WTC11 (cell line): ENCODE data around the gene CCN6. TPM values are rescaled to one million over a fixed set of nuclear protein-coding genes. Genes with fewer than 3 reads are reported as not detected.
"Not testable (repeated sequence)": the region's sequence is repeated elsewhere in the genome, so short reads cannot be mapped to it uniquely, and the experiment has no call there.

Source experiments
- ATAC-seq: fragments of 200-7000 bp; cut with Tn5 transposase; 2 replicates; pipeline ENCODE4 v1.10.0; 2021; ENCODE audit warnings: mild to moderate bottlenecking, moderate library complexity
- CTCF ChIA-PET: fragments of 300-600 bp; sonication (Branson Sonifier 250); formaldehyde crosslinking; loops from one replicate; lab custom pipeline; 2021; ENCODE audit warnings: antibody characterized with exemption; lab: Charles Lee
- POLR2A ChIA-PET: fragments of 350-600 bp; sonication (Branson Sonifier 250); formaldehyde crosslinking; loops from one replicate; lab custom pipeline; 2021; ENCODE audit warnings: antibody characterized with exemption; lab: Charles Lee
- DNase-seq: peaks from one replicate; pipeline ENCODE4 v3.0.0; 2021; ENCODE audit warnings: low spot score
- H3K27ac Mint-ChIP-seq: 2 replicates; pipeline ENCODE4 v1.8.0; 2021; ENCODE audit warnings: mixed read lengths
- H3K27me3 Mint-ChIP-seq: 2 replicates; pipeline ENCODE4 v1.8.0; 2021; ENCODE audit warnings: low read depth, mild to moderate bottlenecking, moderate library complexity, mixed read lengths
- H3K36me3 Mint-ChIP-seq: 2 replicates; pipeline ENCODE4 v1.8.0; 2021; ENCODE audit warnings: mixed read lengths
- H3K4me1 Mint-ChIP-seq: 2 replicates; pipeline ENCODE4 v1.8.0; 2022; ENCODE audit warnings: mixed read lengths
- H3K4me3 Mint-ChIP-seq: 2 replicates; pipeline ENCODE4 v1.8.0; 2021; ENCODE audit warnings: mild to moderate bottlenecking, moderate library complexity, mixed read lengths
- H3K9me3 Mint-ChIP-seq: 2 replicates; pipeline ENCODE4 v1.8.0; 2021; ENCODE audit warnings: mixed read lengths
- ARID4B ChIP-seq: sonication (generic); formaldehyde crosslinking; IDR thresholded peaks from 2 replicates; pipeline ENCODE4 v1.8.0; 2023; ENCODE audit warnings: missing genetic modification reagents, mild to moderate bottlenecking, borderline replicate concordance
- E2F5 ChIP-seq: sonication (generic); formaldehyde crosslinking; IDR thresholded peaks from 2 replicates; pipeline ENCODE4 v1.8.1; 2022; ENCODE audit warnings: mild to moderate bottlenecking, moderate library complexity, missing genetic modification reagents
- ETV6 ChIP-seq: sonication (generic); formaldehyde crosslinking; IDR thresholded peaks from 2 replicates; pipeline ENCODE4 v1.8.1; 2022; ENCODE audit warnings: mild to moderate bottlenecking, missing genetic modification reagents
- IRF2 ChIP-seq: sonication (generic); formaldehyde crosslinking; IDR thresholded peaks from 2 replicates; pipeline ENCODE4 v1.8.0; 2022; ENCODE audit warnings: low read depth, missing genetic modification reagents, borderline replicate concordance
- JUN ChIP-seq: sonication (generic); formaldehyde crosslinking; IDR thresholded peaks from 2 replicates; pipeline ENCODE4 v1.8.0; 2023; ENCODE audit warnings: mild to moderate bottlenecking, missing genetic modification reagents
- NFYB ChIP-seq: sonication (generic); formaldehyde crosslinking; conservative IDR thresholded peaks from 2 replicates; pipeline ENCODE4 v1.8.0; 2022; ENCODE audit warnings: low read depth, missing genetic modification reagents
- PRDM15 ChIP-seq: sonication (generic); formaldehyde crosslinking; IDR thresholded peaks from 2 replicates; pipeline ENCODE4 v1.8.0; 2022; ENCODE audit warnings: missing genetic modification reagents
- PREB ChIP-seq: sonication (generic); formaldehyde crosslinking; IDR thresholded peaks from 2 replicates; pipeline ENCODE4 v1.8.1; 2022; ENCODE audit warnings: mild to moderate bottlenecking, missing genetic modification reagents, moderate library complexity, borderline replicate concordance
- RORB ChIP-seq: fragments of 250-450 bp; sonication (Bioruptor Pico); IDR thresholded peaks from 2 replicates; pipeline ENCODE4 v1.9.0; 2021; ENCODE audit warnings: mild to moderate bottlenecking
- TEAD1 ChIP-seq: sonication (generic); formaldehyde crosslinking; IDR thresholded peaks from 2 replicates; pipeline ENCODE4 v1.8.0; 2022; ENCODE audit warnings: mild to moderate bottlenecking, missing genetic modification reagents
- ZNF219 ChIP-seq: sonication (generic); formaldehyde crosslinking; IDR thresholded peaks from 2 replicates; pipeline ENCODE4 v1.8.0; 2023; ENCODE audit warnings: missing genetic modification reagents, mild to moderate bottlenecking, borderline replicate concordance
- ZNF281 ChIP-seq: sonication (generic); formaldehyde crosslinking; IDR thresholded peaks from 2 replicates; pipeline ENCODE4 v1.8.0; 2023; ENCODE audit warnings: mild to moderate bottlenecking, missing genetic modification reagents
- ZNF671 ChIP-seq: fragments of 250-450 bp; sonication (Bioruptor Pico); IDR thresholded peaks from 2 replicates; pipeline ENCODE4 v1.8.0; 2021; ENCODE audit warnings: mild to moderate bottlenecking
- ZSCAN18 ChIP-seq: fragments of 250-450 bp; sonication (Bioruptor Pico); IDR thresholded peaks from 2 replicates; pipeline ENCODE4 v2.1.2; 2022; ENCODE audit warnings: mild to moderate bottlenecking, moderate library complexity
- total RNA-seq: library from RNA; stranded (reverse); gene quantifications from 3 replicates; pipeline ENCODE4 v1.2.3, GENCODE V29; 2021
- TF ChIP-seq, protein P1 (sequence below): sonication (generic); formaldehyde crosslinking; conservative IDR thresholded peaks from 2 replicates; pipeline ENCODE4 v1.8.1; 2023; ENCODE audit warnings: mild to moderate bottlenecking, low read depth, missing genetic modification reagents, moderate library complexity

Gene CCN6
- total RNA-seq, 1 experiment from 2014 or later, result not detected

GRCh38 chr6:112049996-112050395, 3.9 kb upstream of the CCN6 start (continued):
- no peak for TF ChIP-seq ZNF281 (CRISPR knock-in tag)

DNA sequence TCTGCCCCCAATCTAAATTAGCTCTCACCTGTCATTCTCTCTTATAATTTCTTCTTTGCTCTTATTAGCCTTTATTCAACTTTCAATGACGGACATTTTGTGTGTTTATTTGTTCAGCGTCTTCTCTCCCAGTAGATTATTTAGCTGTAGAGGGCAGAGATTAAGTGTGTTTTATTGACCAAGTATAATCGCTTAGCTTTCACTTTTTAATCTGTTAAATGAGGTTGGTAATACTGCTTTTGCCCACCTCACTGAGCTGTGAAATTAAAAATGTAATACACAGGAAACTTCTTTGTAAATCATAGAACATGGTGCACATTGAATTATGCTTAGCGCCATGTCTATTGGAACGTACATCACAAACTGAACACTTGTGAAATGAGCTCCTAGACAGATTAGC, 3.5 kb upstream of the CCN6 start:
- H3K4me3 Mint-ChIP-seq, result no peak overlapping the region
- ChIA-PET CTCF (no interaction called here), POLR2A (no interaction called here)
- no peak overlapping the region for H3K27ac Mint-ChIP-seq
- H3K4me1 Mint-ChIP-seq, result no peaks in the 10 kb centered on the region
- no peak for ATAC-seq
- TF ChIP-seq ZNF671 (CRISPR knock-in tag) (no peak), ARID4B (CRISPR knock-in tag) (no peak), RORB (CRISPR knock-in tag) (no peak), NFYB (no peak), PRDM15 (no peak), E2F5 (CRISPR knock-in tag) (no peak), TEAD1 (CRISPR knock-in tag) (no peak), PREB (CRISPR knock-in tag) (no peak), ZNF219 (CRISPR knock-in tag) (no peak), JUN (no peak), ZSCAN18 (no peak), IRF2 (CRISPR knock-in tag) (no peak), ETV6 (CRISPR knock-in tag) (no peak)
- TF ChIP-seq, protein P1, sequence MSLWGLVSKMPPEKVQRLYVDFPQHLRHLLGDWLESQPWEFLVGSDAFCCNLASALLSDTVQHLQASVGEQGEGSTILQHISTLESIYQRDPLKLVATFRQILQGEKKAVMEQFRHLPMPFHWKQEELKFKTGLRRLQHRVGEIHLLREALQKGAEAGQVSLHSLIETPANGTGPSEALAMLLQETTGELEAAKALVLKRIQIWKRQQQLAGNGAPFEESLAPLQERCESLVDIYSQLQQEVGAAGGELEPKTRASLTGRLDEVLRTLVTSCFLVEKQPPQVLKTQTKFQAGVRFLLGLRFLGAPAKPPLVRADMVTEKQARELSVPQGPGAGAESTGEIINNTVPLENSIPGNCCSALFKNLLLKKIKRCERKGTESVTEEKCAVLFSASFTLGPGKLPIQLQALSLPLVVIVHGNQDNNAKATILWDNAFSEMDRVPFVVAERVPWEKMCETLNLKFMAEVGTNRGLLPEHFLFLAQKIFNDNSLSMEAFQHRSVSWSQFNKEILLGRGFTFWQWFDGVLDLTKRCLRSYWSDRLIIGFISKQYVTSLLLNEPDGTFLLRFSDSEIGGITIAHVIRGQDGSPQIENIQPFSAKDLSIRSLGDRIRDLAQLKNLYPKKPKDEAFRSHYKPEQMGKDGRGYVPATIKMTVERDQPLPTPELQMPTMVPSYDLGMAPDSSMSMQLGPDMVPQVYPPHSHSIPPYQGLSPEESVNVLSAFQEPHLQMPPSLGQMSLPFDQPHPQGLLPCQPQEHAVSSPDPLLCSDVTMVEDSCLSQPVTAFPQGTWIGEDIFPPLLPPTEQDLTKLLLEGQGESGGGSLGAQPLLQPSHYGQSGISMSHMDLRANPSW (CRISPR knock-in tag), result no peak
- no peaks in the 10 kb centered on the region for H3K27me3 Mint-ChIP-seq
- 0 out of 2 replicates have a peak, but pooled peaks cover 3% of the 10 kb centered on the region for H3K36me3 Mint-ChIP-seq
- DNase-seq, result no peak
- H3K9me3 Mint-ChIP-seq, result peaks cover 4% of the 10 kb centered on the region; the same call in 1 of the 2 replicates

- ATAC-seq, H3K36me3 Mint-ChIP-seq, H3K27ac Mint-ChIP-seq, H3K4me3 Mint-ChIP-seq, CTCF ChIA-PET, POLR2A ChIA-PET, H3K9me3 Mint-ChIP-seq, DNase-seq, H3K27me3 Mint-ChIP-seq, H3K4me1 Mint-ChIP-seq: not testable (repeated sequence)
Observed at GRCh38 chr6:112051251-112051740, 2.6 kb upstream of the CCN6 start.
